Hepatocyte (in vitro differentiated cells): ENCODE data around the gene LCE1D. TPM values are rescaled to one million over a fixed set of nuclear protein-coding genes. Genes with fewer than 3 reads are reported as not detected.

Experiments
- DNase-seq: peaks from one replicate; pipeline ENCODE4 v3.0.0-alpha.2; 2016; ENCODE audit warnings: low spot score
- H2AFZ ChIP-seq: fragments of 200-600 bp; sonication (generic); 2 replicates; pipeline ENCODE4 v1.6.0; 2016; ENCODE audit warnings: antibody characterized with exemption, mild to moderate bottlenecking
- H3K27ac ChIP-seq: fragments of 200-600 bp; sonication (generic); 2 replicates; pipeline ENCODE4 v1.5.1; 2016; ENCODE audit warnings: mild to moderate bottlenecking
- H3K27me3 ChIP-seq: fragments of 200-600 bp; sonication (generic); 2 replicates; pipeline ENCODE4 v1.6.1; 2016
- H3K36me3 ChIP-seq: fragments of 200-600 bp; sonication (generic); replicated peaks from 2 replicates; pipeline ENCODE4 v1.5.1; 2016; ENCODE audit warnings: low read depth; ENCODE audit not compliant: insufficient read depth
- H3K4me1 ChIP-seq: fragments of 200-600 bp; sonication (generic); 2 replicates; pipeline ENCODE4 v1.5.1; 2016; ENCODE audit warnings: mild to moderate bottlenecking, moderate library complexity; ENCODE audit not compliant: insufficient read depth
- H3K4me2 ChIP-seq: fragments of 200-600 bp; sonication (generic); 2 replicates; pipeline ENCODE4 v1.6.0; 2016
- H3K4me3 ChIP-seq: fragments of 200-600 bp; sonication (generic); 2 replicates; pipeline ENCODE4 v1.5.1; 2016; ENCODE audit warnings: mild to moderate bottlenecking
- H3K79me2 ChIP-seq: fragments of 200-600 bp; sonication (generic); 2 replicates; pipeline ENCODE4 v1.6.0; 2017; ENCODE audit warnings: mild to moderate bottlenecking
- H3K9me2 ChIP-seq: fragments of 200-600 bp; sonication (generic); replicated peaks from 2 replicates; pipeline ENCODE4 v1.6.0; 2017; ENCODE audit warnings: mild to moderate bottlenecking; ENCODE audit not compliant: insufficient read depth
- H3K9me3 ChIP-seq: fragments of 200-600 bp; sonication (generic); 2 replicates; pipeline ENCODE4 v1.5.1; 2016; ENCODE audit warnings: low read depth, mild to moderate bottlenecking
- H4K20me1 ChIP-seq: fragments of 200-600 bp; sonication (generic); 2 replicates; pipeline ENCODE4 v1.6.0; 2016; ENCODE audit warnings: mild to moderate bottlenecking; ENCODE audit not compliant: insufficient read depth, poor library complexity, severe bottlenecking
- EZH2 ChIP-seq: fragments of 200-600 bp; sonication (generic); IDR thresholded peaks from 2 replicates; pipeline ENCODE4 v1.6.1; 2016; ENCODE audit warnings: antibody characterized with exemption, mild to moderate bottlenecking, borderline replicate concordance
- EZH2phosphoT487 ChIP-seq: fragments of 200-600 bp; sonication (generic); IDR thresholded peaks from one replicate; pipeline ENCODE4 v1.6.1; 2018; ENCODE audit warnings: antibody characterized with exemption, mild to moderate bottlenecking, low read depth, moderate library complexity; ENCODE audit not compliant: unreplicated experiment, severe bottlenecking
- WGBS: methylation state at CpG from one replicate; pipeline ENCODE4 v1.1.6; 2016; ENCODE audit warnings: low lambda C conversion rate; ENCODE audit errors: missing lambda C conversion rate; 5-methylcytosine and 5-hydroxymethylcytosine counted together
- polyA plus RNA-seq: library from polyadenylated mRNA; unstranded; fragments of >200 nt; fragmentation: Nextera tagmentation; extraction: Ambion mirVana; gene quantifications from 2 replicates; pipeline ENCODE4 v1.2.1, GENCODE V29; 2016
- total RNA-seq: library from RNA; depleted of rRNA; stranded (reverse); fragments of >200 nt; gene quantifications from 2 replicates; pipeline ENCODE4 v1.2.3, GENCODE V29; 2014
- TF ChIP-seq, protein P1 (sequence below): fragments of 200-600 bp; sonication (generic); IDR thresholded peaks from 2 replicates; pipeline ENCODE4 v1.5.1; 2016; ENCODE audit warnings: antibody characterized with exemption, mild to moderate bottlenecking; ENCODE audit not compliant: poor library complexity

Gene LCE1D, protein sequence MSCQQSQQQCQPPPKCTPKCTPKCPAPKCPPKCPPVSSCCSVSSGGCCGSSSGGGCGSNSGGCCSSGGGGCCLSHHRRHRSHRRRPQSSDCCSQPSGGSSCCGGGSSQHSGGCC
- total RNA-seq (not detected in 2 replicates), polyA plus RNA-seq (not detected in 2 replicates)

DNA sequence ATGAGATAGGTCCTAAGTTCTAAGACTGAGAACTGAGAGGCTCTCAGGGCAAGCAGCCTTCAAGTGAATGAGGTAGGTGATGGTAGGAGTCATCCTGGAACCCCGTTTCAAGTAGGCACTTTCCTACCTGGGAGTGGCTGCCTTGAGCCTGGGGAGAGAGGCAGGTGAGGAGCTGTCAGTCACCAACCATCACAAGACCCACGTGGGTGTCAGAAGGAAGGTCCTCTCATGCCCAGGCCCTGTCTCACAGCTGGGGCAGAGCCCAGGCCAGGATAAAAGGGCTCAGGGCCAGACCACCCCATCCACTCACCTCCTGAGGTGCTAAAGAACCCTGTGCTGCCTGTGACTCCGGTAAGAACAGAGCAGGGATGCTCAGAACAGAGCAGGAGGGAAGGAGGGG lies at the start of gene LCE1D:
TSS of gene LCE1D (plus strand) at position 301 of the 400 bp plus-strand sequence. CDS start 1,074 bp downstream, outside the sequence.
- Histone ChIP-seq H3K9me3 (peaks cover 5% of the 10 kb centered on the region), H3K4me3 (no peak within 1 kb of the TSS), H3K79me2 (no peaks in the 10 kb centered on the region), H4K20me1 (no peaks in the 10 kb centered on the region), H2AFZ (no peak within 1 kb of the TSS), H3K4me1 (no peaks in the 10 kb centered on the region), H3K36me3 (no peaks in the 10 kb centered on the region), H3K4me2 (no peak within 1 kb of the TSS), H3K27ac (no peak within 1 kb of the TSS), H3K27me3 (no peaks in the 10 kb centered on the region), H3K9me2 (no peaks in the 10 kb centered on the region)
- TF ChIP-seq EZH2phosphoT487 (no peak), EZH2 (no peak)
- TF ChIP-seq, protein P1, sequence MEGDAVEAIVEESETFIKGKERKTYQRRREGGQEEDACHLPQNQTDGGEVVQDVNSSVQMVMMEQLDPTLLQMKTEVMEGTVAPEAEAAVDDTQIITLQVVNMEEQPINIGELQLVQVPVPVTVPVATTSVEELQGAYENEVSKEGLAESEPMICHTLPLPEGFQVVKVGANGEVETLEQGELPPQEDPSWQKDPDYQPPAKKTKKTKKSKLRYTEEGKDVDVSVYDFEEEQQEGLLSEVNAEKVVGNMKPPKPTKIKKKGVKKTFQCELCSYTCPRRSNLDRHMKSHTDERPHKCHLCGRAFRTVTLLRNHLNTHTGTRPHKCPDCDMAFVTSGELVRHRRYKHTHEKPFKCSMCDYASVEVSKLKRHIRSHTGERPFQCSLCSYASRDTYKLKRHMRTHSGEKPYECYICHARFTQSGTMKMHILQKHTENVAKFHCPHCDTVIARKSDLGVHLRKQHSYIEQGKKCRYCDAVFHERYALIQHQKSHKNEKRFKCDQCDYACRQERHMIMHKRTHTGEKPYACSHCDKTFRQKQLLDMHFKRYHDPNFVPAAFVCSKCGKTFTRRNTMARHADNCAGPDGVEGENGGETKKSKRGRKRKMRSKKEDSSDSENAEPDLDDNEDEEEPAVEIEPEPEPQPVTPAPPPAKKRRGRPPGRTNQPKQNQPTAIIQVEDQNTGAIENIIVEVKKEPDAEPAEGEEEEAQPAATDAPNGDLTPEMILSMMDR: no peak
- WGBS: 22% methylated on average over 3 of the region's 3 CpGs
- DNase-seq: no peak

DNA sequence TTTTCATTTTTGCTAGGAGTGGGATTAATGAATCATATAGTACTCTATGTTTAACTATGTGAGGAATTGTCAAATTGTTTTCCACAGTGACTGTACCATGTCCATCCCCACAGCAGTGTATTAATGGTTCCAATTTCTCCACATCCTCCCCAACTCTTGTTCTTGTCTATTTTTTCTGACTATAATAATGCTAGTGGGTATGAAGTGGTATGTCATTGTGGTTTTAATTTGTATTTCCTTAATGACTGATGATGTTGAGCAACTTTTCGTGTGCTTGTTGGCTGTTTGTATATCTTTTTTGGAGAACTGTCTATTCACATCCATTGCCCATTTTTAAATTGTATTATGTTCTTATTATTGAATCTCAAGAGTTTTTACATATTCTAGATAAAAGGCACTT lies 48.7 kb upstream of the LCE1D start:
- H3K36me3 ChIP-seq: no peaks in the 10 kb centered on the region
- WGBS: 24% methylated on average over 1 of the region's 1 CpG

DNA sequence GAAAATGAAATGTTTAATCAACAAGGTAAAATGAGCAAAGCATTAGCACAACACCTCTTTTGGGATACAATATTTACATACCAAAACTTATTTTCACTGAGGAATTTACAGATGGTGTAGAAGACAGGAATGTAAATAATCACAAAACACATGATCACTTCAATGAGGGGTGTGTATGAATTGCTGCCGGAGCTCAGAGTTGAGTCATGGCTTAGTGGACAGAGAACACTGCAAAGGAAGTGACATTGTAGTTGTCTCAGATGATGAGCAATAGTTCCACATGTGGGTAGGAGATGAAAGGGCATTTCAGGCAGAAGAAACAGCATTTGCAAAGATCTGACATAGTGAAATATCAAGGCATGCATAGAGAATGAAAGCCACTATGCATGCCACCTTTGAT lies 44.3 kb upstream of the LCE1D start:
- H3K27ac ChIP-seq: no peak overlapping the region
- no peak overlapping the region for H2AFZ ChIP-seq
- no peak overlapping the region for H3K4me2 ChIP-seq
- no peaks in the 10 kb centered on the region for H3K9me2 ChIP-seq
- no peaks in the 10 kb centered on the region for H3K79me2 ChIP-seq
- no peaks in the 10 kb centered on the region for H3K9me3 ChIP-seq
- no peaks in the 10 kb centered on the region for H3K4me1 ChIP-seq
- H3K36me3 ChIP-seq: no peaks in the 10 kb centered on the region
- TF ChIP-seq EZH2phosphoT487 (no peak), EZH2 (no peak)
- TF ChIP-seq, protein P1: no peak
- H4K20me1 ChIP-seq: no peaks in the 10 kb centered on the region
- no peak overlapping the region for H3K4me3 ChIP-seq
- H3K27me3 ChIP-seq: no peaks in the 10 kb centered on the region
- DNase-seq: no peak
- 81% methylated on average over 1 of the region's 1 CpG for WGBS

More for the DNA sequence above, 48.7 kb upstream of the LCE1D start:
- Histone ChIP-seq H3K79me2 (no peaks in the 10 kb centered on the region), H3K27me3 (no peaks in the 10 kb centered on the region), H3K4me3 (no peak overlapping the region), H3K9me3 (peaks cover 3% of the 10 kb centered on the region), H4K20me1 (no peaks in the 10 kb centered on the region), H3K27ac (no peak overlapping the region), H3K4me2 (no peak overlapping the region), H3K4me1 (no peaks in the 10 kb centered on the region), H3K9me2 (no peaks in the 10 kb centered on the region), H2AFZ (no peak overlapping the region)
- DNase-seq: no peak
- TF ChIP-seq EZH2: no peak
- TF ChIP-seq EZH2phosphoT487: no peak
- TF ChIP-seq, protein P1: no peak
